T-helper 2 cell treated with Interferon-gamma antibody and Interleukin-4, amounts not matched to agents 100 ng/mL and 5 ng/mL, for 36 hours (primary cell): ENCODE data around the gene COL26A1. TPM values are rescaled to one million over a fixed set of nuclear protein-coding genes. Genes with fewer than 3 reads are reported as not detected.
"Not testable (repeated sequence)": the region's sequence is repeated elsewhere in the genome, so short reads cannot be mapped to it uniquely, and the experiment has no call there.

Experiments
- intact Hi-C: fragments of 100-400 bp; cut with micrococcal nuclease; formaldehyde crosslinking; loops from one replicate; pipeline ENCODE4 v1.15.1; 2023
- total RNA-seq: library from RNA; stranded (reverse); gene quantifications from 2 replicates; pipeline ENCODE4 v1.2.3, GENCODE V29; 2022

The COL26A1 gene
- total RNA-seq, 1 donor from 2014 or later = not detected

- intact Hi-C loops = no loop called here
These were observed 185.4 kb downstream of the COL26A1 start for GRCh38 chr7:101547916-101548661.

GRCh38 chr7:101549734-101550133, 187.1 kb downstream of the COL26A1 start:
- intact Hi-C loops = no loop called here

GRCh38 chr7:101550641-101551541, 188.2 kb downstream of the COL26A1 start:
- intact Hi-C loops = no loop called here

GRCh38 chr7:101553018-101553770, 190.5 kb downstream of the COL26A1 start:
- intact Hi-C loops = no loop called here

GRCh38 chr7:101553771-101554445, 191.2 kb downstream of the COL26A1 start:
- intact Hi-C loops = no loop called here

- intact Hi-C loops = no loop called here
These were observed 192.1 kb downstream of the COL26A1 start for GRCh38 chr7:101554584-101555268.

- intact Hi-C loops = no loop called here
These were observed 192.7 kb downstream of the COL26A1 start for GRCh38 chr7:101555269-101555920.

- intact Hi-C loops = no loop called here
These were observed 193.2 kb downstream of the COL26A1 start for GRCh38 chr7:101555921-101556275.

GRCh38 chr7:101556453-101556968, 193.8 kb downstream of the COL26A1 start:
- intact Hi-C loops = no loop called here

GRCh38 chr7:101557421-101557820, 194.7 kb downstream of the COL26A1 start:
- intact Hi-C loops = no loop called here

GRCh38 chr7:101557978-101558741, 195.5 kb downstream of the COL26A1 start:
- intact Hi-C loops = no loop called here

- intact Hi-C loops = no loop called here
These were observed 196.2 kb downstream of the COL26A1 start for GRCh38 chr7:101558742-101559325.

- intact Hi-C loops = no loop called here
These were observed 196.9 kb downstream of the COL26A1 start for GRCh38 chr7:101559586-101559985.

GRCh38 chr7:101560021-101560420, 197.3 kb downstream of the COL26A1 start:
- intact Hi-C loops = not testable (repeated sequence)

- intact Hi-C loops = no loop called here
These were observed 198.2 kb downstream of the COL26A1 start for GRCh38 chr7:101560856-101561255.

- intact Hi-C loops = not testable (repeated sequence)
These were observed 198.6 kb downstream of the COL26A1 start for GRCh38 chr7:101561293-101561692.

- intact Hi-C loops = no loop called here
These were observed 200.0 kb downstream of the COL26A1 start for GRCh38 chr7:101562531-101563197.
